D341Med (cell line): ENCODE data around the gene MXI1.

Experiments used
- DNase-seq: peaks from one replicate; pipeline ENCODE4 v3.0.0; 2012; ENCODE audit warnings: low spot score

The MXI1 gene

DNA sequence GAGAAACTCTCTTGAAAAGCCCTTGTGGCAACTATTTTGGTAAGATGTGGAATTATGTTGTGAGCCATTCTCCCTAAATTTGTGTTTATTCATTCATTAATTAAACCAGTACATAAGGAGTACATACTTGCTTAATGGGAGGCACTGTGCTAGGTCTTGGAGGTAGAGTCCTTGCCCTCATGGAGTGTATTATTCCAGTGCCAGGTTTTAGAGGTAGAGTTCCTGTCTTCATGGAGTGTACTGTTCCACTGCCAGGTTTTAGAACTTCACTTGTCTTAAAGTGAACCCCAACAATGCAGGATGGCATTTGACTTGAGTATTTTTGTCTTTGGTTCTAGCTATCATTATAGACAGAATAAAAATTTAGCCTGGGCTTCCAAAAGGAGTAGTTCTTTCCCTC is 8.8 kb downstream of the MXI1 start:
- DNase-seq = no peak

DNA sequence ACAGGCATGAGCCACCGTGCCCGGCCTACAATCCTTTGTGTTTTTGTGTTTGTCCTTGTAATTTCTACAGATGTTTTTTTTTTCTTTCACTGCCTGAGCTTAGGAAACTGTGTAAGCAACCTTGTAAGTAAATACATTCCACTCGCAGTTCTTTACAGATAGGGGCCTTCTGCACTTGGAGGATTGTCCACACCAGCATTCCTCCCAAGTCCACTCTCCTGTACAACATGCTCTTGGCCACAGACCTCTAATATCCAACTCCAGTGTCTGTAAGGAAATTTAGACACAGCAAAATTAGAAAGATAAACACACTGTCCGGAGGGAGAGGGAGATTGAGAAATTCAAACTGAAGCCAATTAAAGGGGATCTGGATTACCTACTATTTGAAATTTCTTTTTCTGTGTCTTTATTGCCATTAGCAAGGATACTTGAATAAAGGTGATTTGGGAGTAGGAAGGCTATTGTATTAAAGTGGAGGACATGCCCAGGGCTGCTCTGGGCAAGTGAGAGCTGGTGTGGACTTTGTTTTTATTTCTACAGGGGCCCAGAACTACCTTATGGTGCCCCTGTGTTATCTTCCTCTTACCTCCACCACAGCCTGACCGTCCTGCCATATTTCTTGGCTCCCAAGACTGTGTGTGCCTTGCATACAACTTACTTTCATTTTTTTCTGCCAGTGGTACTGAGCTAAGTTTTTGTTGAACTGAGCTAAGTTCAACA is 9.7 kb downstream of the MXI1 start:
- DNase-seq = no peak

DNA sequence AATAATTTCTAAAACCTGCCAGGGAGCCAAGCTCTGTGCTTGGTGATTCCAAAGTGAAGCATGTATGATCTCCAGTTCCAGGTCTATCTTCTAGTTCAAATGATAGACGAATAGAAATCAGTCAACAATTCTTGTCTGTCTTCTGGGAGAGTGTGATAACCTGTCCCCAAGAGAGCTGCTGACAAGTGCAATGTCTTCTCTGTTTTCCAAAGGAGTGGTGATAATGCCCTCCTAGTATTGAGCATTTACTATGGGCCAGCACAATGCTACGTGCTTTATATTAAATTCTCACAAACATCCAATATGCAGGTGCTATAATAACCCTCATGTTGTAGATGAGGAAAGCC is 10.2 kb downstream of the MXI1 start:
- no peak for DNase-seq

DNA sequence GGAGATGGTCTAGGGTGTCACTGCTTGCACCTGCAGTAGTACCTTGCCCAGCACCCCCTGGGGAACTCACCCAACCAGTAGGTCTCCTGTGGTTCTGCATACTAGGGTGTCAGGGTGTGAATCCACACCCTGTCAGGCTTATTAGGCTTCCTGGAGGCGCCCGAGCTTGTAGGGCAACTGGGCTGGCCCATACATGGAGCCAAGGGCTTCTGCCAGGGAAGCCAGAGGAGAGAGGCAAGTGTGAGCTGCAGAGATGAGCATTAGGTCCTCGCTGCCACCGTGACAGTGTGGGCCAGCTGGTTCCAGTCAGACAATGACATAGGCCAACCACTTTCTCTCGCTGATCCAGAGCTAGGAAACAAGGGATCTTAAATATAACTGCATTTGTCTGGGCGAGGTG is 11.2 kb downstream of the MXI1 start:
- no peak for DNase-seq

DNA sequence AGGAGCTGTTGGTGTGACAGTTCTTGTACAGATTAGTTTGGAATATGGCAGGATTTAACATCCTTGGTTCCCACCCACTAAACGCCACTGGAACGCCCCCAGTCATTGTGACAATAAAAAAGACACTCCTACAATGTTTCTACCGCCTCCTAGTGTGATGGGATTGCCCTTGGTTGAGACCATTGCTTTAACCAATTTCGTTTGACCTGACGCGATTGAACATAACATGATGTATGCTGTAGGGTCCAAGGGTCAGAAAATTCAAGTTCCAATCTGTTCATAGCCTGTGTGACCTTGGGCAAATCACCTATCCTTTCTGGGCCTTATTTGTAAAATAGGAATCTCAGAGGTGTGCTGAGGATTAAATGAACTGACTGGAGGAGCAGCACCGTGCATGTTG is 12.5 kb downstream of the MXI1 start:
- DNase-seq = no peak

DNA sequence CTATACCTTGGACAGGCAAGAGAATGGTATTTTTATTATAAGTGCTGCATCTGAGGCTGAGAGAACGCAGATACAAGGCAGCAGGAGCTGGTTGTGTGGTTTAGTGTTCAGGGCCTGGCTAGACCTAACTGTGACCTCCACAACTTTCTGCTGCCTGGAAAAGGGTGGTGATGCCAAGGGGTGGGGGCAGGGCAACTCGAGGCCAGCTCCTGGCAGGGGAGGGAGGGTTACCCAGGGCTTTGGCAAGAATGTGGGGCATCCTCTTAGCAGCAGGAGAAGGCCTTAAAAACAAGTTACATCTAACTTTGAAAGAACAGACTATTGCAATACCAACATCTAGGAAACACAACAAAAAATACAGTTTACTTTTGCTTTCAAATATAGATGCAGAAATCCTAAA is 13.0 kb downstream of the MXI1 start:
- no peak for DNase-seq

DNA sequence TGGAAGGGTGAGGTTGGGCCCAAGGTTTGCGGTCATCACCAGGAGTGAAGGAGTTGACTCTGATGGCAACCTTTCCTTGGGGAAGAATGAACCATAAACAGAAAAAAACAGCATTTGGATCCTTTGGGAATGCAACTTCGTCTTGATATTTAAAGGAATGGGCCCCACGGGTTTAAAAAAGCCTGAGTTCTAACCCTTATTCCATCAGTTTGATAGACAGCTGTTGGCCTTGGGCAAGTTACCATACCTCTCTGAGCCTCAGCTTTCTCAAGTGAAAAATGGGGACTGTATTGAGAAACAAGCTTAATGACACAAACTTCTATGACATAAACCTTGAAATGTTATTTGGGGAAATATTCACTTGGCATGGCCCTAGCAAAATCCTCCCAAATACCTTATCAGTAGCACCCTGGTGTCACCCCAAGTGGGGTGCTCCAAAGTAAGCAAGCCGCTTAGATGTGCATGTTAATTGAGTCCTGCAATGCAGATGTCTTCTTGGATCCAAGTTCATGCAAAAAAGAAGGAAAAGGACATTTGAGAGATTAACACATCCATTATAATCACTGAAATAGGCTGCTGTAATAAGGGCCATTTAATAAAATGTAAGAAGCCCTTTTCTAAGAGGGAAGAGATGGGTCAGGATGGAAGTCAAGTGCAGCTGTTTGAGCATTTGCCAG is 13.8 kb downstream of the MXI1 start:
- DNase-seq = no peak

DNA sequence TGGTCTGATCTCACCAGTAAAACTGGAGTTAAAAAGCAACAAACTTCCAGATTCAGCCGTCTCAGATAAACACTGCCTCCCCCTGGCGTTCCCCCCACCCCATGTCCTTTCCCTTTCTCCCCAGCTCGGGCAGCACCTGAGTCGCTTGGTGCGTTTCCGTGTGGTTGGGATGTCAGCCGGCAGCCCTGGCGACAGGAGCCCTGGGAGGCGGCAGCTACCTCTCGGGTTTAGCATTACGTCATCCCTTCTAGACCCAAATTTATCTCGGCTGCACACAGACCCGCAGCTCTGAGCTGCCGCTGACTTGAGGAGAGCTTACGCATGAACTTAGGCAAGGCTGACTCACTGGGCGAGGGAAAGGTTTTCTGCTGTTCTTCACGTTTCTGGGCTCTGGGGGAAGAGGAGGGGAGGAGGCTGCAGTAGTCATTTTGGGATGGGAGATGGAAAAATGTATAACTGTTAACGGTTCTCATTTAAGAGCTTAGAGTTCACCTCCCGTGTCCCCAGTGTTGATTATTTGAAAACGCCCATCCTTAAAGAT is 14.4 kb downstream of the MXI1 start:
- peak; percentile 51 for DNase-seq

DNA sequence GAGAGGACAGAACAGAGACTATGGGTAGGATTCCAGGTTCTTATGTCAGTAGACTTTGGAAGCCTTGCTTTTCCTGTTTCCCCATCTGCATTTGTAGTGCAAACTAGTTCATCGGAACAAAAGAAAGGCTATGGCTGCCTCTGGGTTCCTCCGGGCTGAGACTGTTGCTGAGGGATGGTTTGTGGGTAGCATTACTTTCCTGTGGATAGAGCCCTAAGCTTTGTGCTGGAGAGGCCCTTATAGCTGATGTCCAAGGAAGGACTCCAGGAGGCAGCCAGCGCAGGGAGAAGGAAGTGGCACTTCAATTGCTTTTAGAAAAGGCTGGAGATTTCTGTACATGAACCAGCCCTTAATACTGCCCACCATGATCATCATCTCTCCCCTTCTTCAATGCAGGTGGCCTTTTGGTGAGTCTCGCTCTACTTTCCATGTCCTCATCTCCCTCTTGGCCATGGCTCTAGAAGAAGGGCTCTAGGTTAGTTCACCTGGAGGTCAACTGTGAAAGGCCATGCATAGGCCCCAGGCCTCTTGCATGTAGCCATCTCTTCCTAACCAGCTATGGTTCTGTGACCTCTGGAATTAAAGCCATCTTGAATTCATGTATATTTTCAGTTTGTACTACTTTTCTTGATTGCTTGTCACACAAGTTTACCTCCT is 15.4 kb downstream of the MXI1 start:
- no peak for DNase-seq

DNA sequence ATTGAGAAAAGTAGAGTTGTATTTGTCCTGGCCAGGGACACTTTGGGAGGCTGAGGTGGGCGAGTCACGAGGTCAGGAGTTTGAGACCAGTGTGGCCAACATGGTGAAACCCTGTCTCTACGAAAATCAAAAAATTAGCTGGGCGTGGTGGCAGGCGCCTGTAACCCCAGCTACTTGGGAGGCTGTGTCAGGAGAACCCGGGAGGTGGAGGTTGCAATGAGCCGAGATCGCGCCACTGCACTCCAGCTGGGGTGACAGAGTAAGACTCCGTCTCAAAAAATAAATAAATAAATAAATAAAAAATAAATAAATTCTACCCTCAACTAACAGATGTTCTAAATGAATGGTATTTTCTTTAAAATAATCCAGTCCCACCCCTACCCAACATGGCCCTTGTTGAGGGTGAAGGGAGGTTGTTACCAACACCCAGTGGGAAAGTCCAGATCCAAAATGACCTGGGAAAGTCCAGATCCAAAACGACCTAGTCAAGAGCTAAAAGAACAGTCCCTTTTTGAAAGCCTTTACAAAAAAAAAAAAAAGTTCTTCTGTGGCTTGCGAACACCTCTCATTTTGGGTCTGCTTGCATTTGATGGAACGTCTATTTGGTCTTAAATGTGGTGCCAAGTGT is 16.0 kb downstream of the MXI1 start:
- DNase-seq = no peak

DNA sequence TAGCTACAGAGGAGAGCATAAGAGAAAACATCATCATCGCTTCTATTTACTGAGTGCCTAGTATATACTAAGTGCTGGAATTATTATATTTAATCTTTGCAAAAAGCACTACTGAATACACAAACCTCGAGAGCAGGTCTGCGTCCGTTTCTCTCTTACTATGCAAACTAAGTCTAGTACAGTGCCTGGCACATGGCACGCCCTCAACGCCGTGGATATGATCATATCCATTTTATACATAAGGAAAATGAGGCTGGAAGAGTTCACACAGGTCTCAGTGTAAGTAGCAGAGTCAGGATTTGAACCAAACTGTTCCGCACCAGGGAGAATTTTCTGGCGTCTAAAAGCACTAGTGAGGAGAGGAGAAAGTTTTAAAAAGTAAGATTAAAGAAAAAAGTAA is 17.6 kb downstream of the MXI1 start:
- no peak for DNase-seq

DNA sequence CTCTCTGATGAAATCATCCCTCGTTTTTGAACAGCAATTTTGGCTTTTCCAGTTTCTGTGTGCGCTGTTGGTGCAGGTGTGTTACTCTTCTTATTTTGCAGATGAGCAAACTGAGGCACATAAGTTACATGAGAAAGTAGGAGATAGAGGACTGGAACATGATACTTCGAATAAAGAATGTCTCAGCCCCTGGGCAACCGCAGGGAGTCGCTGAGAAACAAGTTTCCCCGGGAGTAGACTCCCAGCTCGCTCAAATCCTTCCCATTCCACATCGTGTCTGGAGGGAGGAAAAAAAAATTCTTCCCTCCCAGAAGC is 18.0 kb downstream of the MXI1 start:
- no peak for DNase-seq

DNA sequence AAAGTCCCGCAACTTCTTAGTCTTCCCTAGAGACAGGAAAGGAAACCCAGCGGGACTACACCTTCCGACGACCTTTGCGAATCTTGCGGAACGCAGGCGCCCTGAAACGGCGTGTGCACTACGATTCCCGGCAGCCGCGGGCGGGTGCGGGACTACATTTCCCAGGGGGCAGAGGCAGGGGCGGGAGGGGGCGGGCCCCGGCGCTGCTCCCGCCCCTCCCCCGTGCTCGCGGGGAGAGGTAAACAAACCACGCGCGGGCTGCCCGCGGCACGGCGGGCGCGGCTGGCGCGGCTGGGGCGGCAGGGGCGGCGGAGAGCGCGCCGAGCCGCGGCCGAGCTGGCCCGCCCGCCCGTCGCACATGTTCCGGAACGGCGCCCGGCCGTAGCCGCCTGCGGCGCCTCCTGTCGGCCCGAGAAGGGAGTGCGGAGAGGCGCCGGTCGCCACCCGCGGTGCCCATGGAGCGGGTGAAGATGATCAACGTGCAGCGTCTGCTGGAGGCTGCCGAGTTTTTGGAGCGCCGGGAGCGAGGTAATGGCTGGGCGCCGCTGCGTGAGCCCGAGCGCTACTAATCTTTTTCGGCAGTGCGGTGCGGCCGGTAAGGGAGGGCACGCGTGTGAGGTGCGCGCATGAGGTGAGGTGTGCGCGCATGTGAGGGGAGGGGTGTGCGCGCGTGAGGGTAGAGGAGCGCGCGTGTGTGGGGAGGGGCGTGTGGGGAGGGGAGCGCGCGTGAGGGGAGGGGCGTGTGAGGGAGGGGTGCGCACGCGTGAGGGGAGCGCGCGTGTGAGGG is 18.5 kb downstream of the MXI1 start:
- DNase-seq = peak; percentile 86

DNA sequence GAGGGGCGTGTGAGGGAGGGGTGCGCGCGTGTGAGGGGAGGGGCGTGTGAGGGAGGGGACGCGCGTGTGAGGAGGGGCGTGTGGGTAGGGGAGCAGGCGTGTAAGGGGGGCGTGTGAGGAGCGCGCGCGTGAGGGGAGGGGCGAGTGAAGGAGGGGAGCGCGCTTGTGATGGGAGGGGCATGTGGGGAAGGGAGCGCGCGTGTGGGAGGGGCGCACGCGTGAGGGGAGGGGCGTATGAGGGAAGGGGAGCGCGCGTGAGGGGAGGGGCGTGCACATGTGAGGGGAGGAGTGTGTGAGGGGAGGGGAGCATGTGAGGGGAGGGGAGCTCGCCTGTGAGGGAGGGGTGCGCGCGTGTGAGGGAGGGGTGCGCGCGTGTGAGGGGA is 19.1 kb downstream of the MXI1 start:
- peak; percentile 77 for DNase-seq

DNA sequence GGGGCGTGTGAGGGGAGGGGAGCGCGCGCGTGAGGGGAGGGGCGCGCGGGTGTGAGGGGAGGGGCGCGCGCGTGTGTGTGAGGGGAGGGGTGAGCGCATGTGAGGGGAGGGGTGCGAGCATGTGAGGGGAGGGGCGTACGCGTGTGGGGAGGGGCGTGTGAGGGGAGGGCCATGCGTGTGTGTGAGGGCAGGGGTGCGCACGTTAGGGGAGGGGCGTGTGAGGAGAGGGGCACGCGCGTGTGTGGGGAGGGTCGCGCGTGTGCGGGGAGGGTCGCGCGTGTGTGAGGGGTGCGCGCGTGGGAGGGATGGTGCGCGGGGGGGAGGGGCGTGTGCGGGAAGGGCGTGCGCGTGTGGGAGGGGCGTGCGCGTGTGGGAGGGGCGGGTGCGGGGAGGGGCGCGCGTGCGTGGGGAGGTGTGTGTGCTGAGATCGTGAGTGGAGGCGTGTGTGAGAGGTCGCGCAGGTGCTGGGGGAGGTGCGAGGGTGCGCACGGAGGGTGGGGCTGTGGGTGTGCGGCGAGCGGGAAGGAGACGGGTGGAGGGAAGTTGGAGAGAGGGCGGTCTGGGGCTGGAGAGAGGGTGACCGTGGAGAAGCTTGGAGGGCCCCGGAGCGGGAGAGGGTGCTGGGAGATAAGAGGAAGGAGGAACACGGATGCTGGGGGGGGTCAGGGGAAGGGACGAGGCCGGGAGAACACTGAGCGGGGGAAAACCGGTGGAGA is 19.7 kb downstream of the MXI1 start:
- peak; percentile 81 for DNase-seq

DNA sequence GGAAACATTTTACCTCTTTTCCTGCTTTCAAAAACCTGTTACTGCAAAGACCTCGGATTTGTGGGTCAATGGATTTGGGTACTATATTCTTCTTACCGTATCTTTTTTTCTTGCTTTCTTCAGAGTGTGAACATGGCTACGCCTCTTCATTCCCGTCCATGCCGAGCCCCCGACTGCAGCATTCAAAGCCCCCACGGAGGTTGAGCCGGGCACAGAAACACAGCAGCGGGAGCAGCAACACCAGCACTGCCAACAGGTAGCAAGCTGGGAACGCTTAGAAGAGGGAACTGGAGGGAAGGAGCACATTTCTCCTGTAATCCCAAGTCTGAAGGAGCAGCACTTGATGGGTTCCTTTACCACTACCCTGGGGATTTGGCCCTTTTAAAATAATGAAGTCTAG is 20.7 kb downstream of the MXI1 start:
- DNase-seq = no peak

DNA sequence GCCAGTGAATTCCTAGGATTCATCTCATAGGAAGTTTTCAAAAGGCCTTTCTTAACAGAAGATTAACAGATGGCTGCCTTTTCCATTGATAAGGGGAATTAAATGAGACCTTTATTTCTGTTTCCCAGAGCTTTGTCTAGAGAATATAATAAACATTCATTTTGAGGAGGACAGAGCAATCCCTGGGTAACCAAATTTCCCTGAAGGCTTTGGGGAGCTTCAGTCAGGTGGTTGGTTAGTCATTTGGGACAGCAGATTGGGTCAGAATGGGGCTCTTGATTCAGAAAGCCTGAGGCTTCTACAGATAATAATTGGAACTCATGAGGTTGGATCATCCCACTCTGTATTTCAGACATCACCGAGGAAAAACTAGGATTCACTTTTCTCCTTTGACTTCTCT is 21.8 kb downstream of the MXI1 start:
- DNase-seq = no peak

DNA sequence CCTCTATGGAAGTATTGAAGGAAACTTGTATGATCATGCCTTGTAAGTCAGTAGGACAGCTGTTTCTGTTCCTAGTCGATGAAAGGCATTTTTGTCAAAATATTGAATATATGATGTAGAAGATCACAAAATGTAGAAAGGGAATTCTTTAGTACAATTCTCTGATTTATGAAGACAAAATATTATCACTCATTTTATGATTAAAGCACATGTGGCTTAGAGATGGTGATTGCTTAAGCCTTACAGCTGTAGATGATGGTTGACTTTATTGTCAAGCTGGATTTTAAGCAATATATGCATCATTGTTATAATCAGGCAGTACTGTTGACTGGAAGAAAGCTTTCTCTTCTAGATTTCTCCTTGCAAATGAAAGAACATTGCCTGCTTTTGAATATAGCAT is 26.4 kb downstream of the MXI1 start:
- DNase-seq = no peak

DNA sequence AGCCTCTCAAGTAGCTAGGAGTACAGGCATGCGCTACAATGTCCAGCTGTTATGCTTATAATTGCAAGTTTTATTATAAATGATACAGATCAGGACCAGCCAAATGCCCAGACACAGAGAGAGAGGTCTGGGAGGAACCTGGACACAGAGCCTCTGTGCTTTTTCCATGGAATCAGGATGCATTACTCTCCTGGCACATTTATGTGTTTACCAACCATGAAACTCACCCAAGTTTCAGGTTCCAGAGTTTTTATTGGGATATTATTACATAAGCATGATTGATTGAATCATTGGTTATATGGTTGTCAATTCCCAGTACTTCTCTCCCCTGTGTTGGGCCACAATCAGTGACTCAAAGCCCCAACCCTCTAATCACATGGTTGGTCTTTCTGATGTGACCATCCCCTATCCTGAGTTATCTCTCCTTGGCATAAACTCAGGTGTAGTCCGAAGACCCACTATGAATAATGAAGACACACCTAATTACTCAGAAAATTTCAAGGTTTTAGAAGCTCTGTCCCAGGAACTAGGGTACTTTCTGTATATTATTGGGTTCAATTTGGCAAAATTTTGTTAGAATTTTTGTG is 30.6 kb downstream of the MXI1 start:
- DNase-seq = no peak

DNA sequence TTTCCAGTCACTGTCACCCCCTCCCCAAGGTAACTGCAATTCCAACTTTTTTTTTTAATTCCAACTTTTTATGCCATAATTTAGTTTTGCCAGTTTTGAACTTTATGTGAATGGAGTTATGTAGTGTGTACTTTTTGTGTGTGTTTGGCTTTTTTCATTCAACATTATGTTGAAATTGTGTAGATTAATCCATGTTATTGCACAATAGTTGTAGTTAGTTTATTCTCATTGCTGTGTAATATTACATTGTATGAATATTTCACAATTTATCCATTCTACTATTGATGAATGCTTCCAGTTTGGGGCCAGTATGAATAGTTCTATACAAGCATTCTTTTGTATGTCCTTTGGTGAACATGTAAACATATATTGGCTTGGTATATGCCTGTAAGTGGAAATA is 32.5 kb downstream of the MXI1 start:
- DNase-seq = no peak

DNA sequence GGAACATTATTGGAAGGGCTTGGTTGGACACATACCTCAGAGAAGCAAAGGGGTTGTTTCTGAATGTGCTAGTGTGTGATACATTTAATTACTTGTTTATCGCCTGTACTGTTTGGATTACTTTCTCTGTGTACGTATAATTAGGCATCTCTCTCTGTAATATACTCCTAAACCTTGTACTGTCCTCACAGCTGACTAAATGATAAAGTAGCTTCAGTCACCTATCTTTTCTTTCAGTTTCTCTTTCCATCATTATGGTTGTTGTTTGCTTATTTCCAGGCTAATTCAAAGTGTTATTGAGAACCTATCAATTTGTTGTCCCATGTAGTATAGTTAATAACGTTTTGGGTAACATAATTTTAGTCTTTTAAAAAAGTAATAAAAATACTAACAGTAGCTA is 34.0 kb downstream of the MXI1 start:
- DNase-seq = no peak
